NCI-H1092 (cell line): ENCODE data around the gene NAT10.

ENCODE experiments used
- DNase-seq: peaks from one replicate; lab custom pipeline; 2025; lab: John Stamatoyannopoulos, UW

Gene NAT10

DNA sequence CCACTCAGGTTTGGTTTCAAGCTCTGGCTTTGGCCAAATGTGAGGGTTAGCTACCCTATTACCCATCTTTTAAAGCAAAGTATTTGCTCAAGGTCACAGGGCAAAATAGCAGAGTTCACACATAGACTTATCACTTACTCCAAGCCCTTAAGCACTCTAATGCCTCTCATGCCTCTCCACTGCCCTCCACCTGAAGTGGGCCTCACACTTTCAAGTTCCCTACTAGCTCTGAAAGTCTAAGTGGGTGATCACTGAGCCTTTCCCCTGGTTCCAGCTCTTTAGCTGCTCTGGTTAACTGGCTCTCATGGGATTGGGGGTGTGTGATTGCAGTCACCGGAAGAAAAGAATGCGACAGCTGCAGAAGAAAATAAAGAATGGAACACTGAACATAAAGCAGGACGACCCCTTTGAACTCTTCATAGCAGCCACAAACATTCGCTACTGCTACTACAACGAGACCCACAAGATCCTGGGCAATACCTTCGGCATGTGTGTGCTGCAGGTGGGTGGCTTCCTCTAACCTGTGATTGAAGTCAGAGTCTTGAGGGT is 6.4 kb downstream of the NAT10 start:
- no peak for DNase-seq

DNA sequence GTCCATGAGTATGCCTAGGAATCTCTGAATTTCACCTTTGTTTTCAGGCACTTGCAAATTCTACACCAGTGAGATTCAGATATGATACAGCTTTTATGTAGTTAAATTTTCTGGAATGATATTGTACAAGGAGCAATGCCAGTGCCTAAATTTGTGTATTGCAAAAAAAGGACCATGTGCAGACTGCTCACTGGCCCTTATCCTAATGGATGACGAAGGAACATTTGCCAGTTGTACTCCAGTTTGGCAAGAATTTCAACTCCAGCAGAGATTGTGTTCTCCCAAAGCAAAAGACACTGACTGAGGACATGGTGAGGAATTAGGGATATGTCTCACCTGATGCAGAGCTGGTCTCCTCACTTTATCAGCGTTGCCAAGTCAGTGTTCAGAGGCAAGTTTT is 8.6 kb downstream of the NAT10 start:
- no peak for DNase-seq

DNA sequence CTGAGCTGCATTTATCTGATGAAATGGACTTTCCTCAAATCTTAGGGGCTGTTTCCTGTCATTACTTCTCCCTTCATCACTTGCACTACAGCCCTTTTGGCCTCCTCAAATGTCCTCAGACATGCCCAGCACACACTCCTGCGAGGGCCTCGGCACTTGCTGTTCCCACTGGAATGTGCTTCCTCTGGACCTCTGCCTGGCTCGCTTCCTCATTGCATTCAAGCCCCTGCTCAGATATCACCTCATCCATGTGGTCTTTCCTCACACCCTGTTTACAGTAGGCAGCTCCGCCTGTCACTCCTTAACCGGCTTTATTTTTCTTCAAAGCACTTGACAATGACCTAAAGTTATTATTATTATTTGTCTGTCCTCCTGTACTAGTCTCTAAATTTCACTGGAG is 9.0 kb downstream of the NAT10 start:
- no peak for DNase-seq

DNA sequence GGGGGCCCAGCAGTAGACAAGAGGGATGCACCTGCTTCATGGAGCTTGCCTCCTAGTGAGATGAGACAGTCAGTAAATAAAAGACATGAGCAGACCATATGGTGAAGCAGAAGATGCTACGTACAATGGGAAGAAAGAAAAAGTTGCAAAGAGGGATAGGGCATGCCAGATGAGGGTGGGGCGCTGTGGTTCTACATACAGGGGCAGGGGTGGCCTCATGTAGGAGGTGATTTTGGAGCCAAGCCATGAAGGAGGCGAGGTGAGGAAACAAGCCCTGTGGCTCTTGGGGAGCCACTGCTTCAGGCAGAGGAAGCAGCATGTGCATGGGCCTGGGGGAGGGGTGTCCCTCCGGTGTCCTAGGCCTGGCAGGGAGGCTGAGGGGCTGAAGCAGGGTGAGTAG is 15.2 kb downstream of the NAT10 start:
- no peak for DNase-seq

DNA sequence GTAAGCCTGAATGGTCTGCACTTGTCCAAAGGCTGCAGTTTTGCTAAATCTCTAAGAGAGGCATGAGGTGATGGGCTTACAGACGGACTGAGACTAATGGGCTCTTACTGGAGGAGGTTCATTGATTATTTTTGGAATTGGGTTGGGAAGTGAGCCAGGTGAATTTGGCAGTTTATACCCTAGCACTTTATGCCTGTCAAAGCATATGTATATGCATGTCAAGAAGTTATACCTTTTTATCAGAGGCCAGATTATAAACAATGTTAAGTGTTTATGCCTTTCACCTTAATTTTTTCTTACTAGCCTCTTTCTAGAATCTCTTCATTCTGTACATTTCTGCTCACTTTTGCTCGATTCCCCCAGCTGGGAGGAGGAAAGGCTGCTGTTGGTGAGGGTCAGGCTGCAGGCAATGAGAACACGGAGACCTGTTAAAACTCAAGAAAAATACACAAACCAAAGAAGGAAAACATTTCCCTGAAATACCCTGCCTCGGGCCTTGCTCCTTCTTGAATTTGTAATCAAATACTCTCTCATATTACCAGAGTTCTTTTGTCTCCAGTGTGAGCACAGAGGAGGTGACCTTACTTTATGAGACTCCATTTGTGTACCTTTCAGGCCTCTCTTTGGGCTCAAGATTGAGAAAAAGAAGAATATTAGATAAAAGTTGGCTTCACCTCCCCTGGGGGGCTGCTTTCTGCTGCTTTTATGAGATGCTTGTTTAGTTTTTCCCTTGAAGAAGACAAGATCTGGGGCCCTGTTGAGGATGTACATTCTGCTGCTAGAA is 19.6 kb downstream of the NAT10 start:
- DNase-seq = no peak

DNA sequence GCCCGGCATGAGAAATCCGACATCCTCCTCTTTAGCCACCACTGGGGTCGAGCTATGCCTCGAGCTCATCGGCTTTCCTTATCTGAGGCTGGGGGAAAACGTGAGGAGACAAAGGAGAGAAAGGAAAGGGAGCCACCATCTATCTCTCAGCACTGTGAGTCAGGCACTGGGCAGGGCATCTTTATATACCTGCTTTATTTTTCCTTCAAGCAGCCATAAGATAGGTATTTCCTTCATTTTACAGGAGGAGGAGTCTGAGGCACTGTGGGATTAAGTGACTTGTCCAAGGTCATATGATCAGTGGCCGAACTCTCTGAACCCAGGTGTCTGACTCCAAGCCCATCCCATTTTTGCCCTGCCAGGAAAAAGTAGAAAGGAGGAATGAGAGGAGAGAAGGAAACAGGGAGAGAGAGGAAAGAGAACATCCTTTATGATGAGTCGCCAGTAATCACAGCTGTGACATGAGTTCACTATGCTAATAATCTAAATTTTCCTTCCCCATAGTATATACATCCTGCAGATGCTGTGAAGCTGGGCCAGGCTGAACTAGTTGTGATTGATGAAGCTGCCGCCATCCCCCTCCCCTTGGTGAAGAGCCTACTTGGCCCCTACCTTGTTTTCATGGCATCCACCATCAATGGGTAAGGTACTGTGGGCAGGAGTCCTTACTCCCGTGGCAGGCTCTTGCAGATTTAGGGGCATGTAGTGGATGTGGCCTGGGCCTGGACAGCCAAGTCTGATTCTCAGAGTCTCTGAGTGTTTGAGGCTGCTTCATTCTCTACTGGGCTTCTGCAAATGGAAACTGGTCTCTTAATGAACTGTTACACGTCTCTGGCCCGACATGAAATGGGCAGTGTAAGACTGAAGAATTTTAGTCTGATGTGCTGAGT is 21.8 kb downstream of the NAT10 start:
- no peak for DNase-seq

DNA sequence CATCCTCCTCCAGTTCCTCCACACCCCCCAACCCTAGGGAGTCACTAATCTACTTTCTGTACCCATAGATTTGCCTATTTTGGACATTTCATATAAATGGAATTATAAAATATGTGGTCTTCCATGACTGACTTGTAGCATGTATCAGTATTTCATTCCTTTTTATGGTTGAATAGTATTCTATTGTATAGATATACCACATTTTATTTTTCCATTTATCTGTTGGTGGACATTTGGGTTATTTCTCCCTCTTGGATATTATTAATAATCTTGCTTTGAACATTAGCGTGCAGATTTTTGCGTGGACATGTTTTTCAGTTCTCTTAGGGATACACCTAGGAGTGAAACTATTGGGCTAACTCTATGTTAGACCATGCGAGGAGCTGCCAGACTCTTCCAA is 23.4 kb downstream of the NAT10 start:
- DNase-seq = no peak

DNA sequence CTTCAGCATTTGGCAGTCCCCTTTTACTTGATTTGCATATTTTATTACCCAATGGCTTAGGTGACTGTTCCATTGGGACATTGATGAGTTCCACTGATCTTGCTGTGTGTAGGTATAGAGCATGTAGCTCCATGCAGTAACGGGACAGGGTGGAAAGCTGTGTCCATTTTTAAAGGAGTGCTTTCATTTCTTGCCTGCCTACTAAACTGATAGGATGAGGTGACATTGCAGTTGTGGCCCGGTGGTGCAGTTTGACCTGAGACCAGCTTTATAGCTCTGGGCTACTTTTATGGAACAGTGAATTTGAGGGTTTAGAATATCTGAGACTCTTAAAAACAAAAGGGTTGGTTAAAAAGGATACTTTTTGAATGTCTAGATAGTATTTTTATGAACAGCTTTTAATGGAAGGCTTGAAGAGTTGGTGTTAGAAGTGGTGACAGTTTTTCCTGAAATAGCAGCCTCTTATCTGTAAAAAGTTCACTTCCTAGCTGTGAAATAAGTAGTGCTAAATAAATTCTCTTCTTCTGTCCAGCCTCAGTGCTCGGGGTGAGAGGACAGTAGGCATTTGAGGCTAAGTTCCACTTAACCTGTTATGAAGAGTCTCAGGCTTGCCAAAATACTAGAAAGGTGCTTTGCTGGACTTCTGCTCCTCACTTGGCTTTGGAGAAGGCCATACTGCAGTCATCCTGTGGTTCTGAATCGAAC is 27.0 kb downstream of the NAT10 start:
- DNase-seq = no peak

DNA sequence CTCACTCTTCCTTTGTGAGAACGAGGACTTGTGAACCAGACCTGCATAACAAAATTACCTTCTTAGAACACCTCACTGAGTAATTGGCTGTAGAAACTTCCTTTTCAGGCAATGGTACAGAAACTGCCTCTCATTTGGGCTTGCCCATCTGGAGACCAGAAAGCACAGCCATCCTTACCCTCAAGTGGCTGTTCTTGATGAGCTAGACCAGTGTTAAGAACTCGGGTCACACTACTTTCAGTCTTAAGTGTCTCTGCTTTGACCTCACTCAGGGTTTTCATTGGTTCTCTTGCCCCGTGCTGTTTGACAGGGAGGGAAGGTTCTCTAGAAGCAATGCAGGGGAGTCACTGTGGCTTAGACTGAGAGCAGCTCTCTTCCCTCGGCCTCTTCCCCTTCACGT is 29.3 kb downstream of the NAT10 start:
- DNase-seq = no peak

DNA sequence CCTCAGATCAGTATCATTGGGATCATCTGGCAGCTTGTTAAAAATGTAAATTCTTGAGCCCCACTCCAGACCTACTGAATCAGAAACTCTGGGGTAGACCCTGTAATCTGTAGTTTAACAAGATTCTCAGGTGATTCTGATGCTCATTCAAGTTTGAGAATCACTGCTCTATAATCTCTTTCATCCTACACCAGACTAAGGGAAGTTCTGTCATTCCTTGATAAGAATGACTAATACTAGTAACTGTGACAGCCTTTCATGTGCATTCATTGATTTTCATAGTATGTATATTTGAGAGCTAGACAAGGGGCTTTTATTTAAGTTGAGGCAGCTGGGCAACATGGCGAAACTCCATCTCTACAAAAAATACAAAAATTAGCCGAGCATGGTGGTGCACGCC is 30.0 kb downstream of the NAT10 start:
- DNase-seq = no peak

DNA sequence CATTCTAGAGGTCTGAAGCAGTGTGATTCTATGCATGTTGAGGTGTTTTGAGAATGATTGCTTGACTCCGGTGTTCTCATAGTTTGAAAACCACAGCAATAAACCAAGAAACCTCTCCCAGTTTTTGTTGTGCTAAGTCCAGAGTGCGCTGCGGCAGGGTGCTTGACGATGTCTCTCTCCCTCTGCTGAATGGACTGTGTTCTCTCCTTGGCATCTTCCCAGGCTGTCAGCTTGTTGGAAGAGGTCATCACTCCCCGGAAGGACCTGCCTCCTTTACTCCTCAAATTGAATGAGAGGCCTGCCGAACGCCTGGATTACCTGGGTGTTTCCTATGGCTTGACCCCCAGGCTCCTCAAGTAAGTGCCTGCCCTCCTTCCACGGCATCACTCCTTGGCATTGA is 31.0 kb downstream of the NAT10 start:
- DNase-seq = no peak

DNA sequence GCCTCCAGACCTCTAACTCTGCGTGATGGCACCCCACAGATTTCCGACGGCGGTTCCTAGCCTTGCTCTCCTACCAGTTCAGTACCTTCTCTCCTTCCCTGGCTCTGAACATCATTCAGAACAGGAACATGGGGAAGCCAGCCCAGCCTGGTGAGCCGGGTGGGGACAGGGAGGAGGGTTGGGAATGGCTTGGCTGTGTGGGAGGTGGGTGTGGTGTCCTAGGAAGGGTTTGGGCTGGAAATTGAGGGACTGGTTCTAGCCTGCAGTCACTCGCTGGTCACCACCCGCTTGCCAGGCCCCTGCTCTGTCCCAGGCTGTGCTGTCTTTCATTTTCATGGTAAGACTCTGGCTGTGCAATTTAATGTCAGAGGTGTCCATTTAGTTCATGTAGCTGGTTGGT is 33.9 kb downstream of the NAT10 start:
- no peak for DNase-seq

DNA sequence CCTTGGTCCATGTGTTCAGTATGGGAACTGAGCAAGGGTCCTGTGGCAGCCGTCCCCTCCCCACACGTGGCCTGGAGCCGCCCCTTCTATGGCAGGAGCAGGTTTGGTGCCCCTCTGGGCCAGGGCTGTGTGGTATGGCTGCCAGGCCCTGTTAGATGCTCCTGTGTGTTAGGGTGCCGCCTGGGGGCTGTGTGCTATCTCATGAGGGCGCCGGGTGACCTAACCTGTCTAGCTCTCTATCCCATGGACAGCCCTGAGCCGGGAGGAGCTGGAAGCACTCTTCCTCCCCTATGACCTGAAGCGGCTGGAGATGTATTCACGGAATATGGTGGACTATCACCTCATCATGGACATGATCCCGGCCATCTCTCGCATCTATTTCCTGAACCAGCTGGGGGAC is 34.7 kb downstream of the NAT10 start:
- DNase-seq = no peak

DNA sequence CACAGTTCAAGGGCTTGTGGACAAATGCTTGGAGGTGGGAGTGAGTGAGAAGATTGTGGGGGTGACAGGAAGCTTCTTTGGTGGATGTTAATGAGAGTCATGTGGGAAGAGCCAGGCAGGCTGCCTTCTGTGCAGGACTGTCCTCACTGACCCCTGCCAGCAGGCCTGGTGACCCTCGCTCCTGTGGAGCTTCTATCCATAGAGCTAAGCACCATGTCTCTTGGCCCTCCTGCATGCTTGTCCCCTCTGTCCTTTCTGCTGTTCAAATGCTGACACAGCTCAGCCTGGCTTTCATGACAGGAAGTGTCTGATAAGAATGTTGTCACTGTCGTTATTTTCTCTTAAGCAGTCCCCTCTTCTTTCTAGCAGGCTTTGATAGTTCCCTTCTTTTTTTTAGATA is 37.6 kb downstream of the NAT10 start:
- no peak for DNase-seq

DNA sequence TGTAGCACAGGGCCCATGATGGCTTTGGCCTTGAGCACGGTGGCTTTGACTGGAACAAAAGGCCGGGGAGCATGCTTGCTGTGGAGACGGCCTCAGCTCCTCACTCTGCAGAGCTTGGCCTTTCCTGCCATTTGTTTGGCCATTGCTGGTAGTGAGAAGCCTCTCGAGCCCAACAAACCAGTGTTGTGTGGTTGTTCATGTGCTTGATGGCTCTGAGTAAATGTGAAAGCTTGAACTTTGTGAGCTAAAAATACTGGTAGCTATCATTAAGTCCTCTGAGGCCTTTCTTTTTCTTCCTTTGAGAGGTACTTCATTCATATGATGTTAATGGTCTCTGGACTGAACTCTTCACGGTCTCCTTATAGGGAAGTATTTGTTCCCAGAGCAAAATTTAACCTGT is 39.6 kb downstream of the NAT10 start:
- DNase-seq = no peak

DNA sequence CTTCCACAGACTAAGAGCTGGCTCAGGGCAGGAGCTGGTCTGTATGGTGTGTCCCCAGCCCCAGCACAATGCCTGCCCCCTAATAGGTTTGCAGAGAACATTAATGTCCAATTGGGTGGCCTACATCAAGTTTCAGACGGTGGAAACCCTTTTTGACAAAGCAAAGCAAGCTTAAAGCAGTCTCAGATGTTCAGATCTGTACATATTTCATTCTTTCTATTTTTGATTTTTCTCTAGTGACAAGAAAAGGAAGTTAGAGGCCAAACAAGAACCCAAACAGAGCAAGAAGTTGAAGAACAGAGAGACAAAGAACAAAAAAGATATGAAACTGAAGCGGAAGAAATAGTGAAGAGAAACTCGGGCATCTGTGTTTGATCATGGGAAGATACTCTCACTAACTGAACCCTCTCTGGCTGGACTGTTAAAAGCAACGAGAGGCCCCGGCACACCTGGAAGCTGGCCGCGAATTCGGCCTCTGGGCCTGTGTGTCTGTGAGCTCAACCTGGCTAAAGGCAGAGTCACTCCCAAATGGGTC is 40.5 kb downstream of the NAT10 start:
- no peak for DNase-seq

DNA sequence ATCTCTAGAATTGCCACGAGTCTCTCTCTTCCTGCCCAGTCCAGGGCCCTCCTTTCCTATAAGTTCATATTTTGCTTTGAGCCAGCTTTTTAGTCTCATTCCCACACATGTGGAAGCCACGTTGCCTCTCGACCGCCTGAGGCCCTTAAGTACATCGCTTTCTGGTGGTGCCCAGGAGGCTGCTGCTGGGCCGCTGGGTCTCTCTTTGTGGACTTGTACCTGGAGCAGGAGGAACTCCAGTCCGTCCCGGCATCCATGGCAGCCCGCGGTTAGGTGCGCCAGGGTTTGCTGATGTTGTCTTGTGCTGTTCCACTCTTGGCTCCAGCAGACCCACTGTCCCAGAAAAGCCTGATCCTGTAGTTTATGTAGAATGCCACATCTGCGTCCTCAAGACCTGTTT is 41.0 kb downstream of the NAT10 start:
- no peak for DNase-seq

DNA sequence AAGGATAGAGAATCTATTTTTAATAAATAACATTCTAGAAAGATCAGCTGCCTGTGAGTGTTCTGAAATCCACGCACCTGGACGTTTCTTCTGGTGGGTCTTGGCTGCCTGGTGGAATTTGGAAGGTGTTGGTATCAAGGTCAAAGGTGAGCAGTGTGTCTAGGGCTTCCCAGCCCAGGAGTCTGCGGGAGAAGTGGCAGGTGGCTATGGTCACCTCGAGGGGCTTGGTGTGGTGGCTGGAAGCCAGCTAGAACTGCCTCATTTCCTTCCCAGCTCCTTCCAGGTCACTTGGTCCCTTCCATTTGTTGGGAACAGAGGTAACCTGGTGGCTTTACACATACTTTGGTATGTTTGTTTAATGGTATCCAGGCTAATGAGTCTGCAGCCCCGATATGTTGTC is 41.4 kb downstream of the NAT10 start:
- DNase-seq = no peak

DNA sequence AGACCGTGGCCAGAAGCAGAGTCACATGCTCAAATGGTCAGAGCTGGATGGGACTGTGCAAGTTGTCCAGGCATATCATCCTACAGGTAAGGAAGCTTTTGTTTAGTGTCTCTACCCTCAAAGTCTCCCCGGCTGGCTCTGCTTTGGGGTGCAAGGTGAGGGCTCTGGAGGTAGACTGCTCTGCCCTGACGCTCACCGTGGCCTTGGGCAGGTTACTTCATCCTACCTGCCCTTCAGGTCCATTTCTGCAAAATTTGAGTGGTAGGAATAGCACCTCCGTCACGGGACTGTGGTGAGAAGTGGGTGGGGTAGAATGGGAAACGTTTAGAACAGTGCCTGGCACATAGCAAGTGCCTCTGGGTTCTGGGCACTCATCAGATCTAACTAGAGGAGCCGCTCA is 42.2 kb downstream of the NAT10 start:
- no peak for DNase-seq

DNA sequence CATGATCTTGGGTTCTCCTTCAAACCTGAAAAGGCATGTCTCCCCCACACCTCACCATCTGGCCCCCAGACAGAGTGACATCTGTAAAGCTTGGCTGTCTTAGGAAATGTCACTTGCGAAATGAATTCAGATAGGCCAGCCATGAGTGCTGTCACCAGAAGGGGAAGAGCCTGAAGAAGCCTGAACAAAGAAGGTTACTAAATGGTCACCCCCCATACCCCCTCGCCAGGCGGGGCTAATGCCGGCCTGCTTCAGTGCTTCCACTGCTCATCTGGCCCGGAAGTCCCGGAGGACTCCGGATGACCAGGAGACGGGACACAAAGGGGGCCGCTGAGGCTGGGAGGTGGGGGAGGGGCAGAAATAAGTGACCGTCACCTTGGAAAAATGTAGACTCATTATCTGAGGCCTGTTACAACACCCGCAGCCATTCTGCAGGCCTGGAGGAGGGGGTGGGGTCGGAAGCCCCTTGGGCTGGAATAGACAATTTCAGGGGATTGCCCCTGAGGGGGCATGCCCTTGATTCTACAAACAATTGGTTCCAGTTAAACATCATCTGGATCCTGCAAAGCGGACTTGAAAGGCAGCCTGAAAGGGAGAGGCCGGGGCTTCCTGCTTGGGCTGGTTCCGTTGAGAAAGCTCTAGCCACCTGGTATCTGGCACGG is 43.2 kb downstream of the NAT10 start:
- DNase-seq = no peak

DNA sequence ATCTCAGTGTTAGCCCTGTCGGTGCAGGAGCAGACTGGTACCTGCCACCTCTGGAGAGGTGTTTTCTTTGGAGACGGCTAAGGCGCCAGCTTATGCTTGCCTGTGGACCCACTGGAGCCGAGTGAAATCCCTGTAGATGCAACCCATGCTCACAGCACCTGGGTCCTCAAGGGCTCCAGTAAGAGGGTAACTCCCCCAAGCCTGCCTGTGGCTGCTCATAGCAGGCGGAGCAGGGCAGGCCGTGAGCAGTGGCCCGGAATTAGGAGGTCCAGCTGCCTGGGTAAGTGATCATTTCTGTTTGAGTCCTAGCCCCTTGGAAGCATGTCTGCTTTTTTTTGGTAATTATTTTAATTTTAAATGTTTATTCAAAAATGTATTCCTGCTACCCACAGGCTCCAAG is 43.8 kb downstream of the NAT10 start:
- DNase-seq = no peak

DNA sequence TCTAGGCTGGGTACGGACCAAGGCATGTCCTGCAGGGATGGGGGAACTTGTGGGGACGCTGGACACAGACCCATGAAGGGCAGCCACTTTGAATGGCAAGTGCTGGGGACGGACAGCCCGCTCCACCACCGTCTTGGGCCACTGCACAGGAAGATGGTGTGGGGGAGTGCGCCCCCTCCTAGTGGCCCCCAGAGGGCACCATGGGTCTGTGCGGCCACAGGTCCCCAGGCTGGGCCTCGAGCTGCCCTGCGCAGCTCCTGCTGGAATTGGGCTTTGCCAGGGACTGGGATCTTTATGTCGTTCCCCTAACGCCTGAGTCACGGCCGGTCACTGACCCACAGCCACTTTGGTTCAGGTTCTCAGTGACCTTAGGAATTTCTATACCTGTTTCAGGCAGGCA is 44.4 kb downstream of the NAT10 start:
- no peak for DNase-seq
